Measurements from ENCODE around the gene PLPPR5.

Gene PLPPR5

GRCh38 chr1:98904684-98905083 lies 100.0 kb downstream of the PLPPR5 start:
- Histone ChIP-seq H4K20me1 (ENCODE audit: insufficient read depth, low read length) (no peaks in the 10 kb centered on the region), H3K79me2 (ENCODE audit: low read length) (no peaks in the 10 kb centered on the region), H3K9me3 (ENCODE audit: insufficient read depth, low read length) (no peaks in the 10 kb centered on the region), H3K4me3 (ENCODE audit: low read length) (no peak overlapping the region), H3K27ac (ENCODE audit: low read length) (no peak overlapping the region), H3K4me1 (ENCODE audit: low read length) (no peaks in the 10 kb centered on the region), H3K36me3 (replicated peaks; ENCODE audit: low read depth, low read length) (no peaks in the 10 kb centered on the region), H3K4me2 (ENCODE audit: low read length) (no peak overlapping the region), H3K9ac (ENCODE audit: low read length) (no peak overlapping the region), H3K27me3 (ENCODE audit: low read depth, low read length) (no peaks in the 10 kb centered on the region), H2AFZ (ENCODE audit: low read depth, low read length) (no peak overlapping the region)
- TF ChIP-seq CTCF (IDR thresholded peaks at IDR 0.05; ENCODE audit: low read depth, low read length), result no peak
- no peak for TF ChIP-seq EZH2phosphoT487 (IDR thresholded peaks at IDR 0.05; ENCODE audit: low read depth)

GRCh38 chr1:98903726-98904125 lies 100.9 kb downstream of the PLPPR5 start:
- TF ChIP-seq EZH2phosphoT487 (IDR thresholded peaks at IDR 0.05; ENCODE audit: low read depth), result no peak
- TF ChIP-seq CTCF (IDR thresholded peaks at IDR 0.05; ENCODE audit: low read depth, low read length), result no peak
- Histone ChIP-seq H3K4me1 (ENCODE audit: low read length) (no peaks in the 10 kb centered on the region), H3K36me3 (replicated peaks; ENCODE audit: low read depth, low read length) (no peaks in the 10 kb centered on the region), H3K9ac (ENCODE audit: low read length) (no peak overlapping the region), H3K79me2 (ENCODE audit: low read length) (no peaks in the 10 kb centered on the region), H2AFZ (ENCODE audit: low read depth, low read length) (no peak overlapping the region), H3K27ac (ENCODE audit: low read length) (no peak overlapping the region), H4K20me1 (ENCODE audit: insufficient read depth, low read length) (no peaks in the 10 kb centered on the region), H3K27me3 (ENCODE audit: low read depth, low read length) (no peaks in the 10 kb centered on the region), H3K4me2 (ENCODE audit: low read length) (no peak overlapping the region), H3K4me3 (ENCODE audit: low read length) (no peak overlapping the region), H3K9me3 (ENCODE audit: insufficient read depth, low read length) (no peaks in the 10 kb centered on the region)

- no peak overlapping the region for H3K4me2 ChIP-seq (ENCODE audit: low read length)
- no peak overlapping the region for H3K27ac ChIP-seq (ENCODE audit: low read length)
- no peaks in the 10 kb centered on the region for H4K20me1 ChIP-seq (ENCODE audit: insufficient read depth, low read length)
- no peaks in the 10 kb centered on the region for H3K4me1 ChIP-seq (ENCODE audit: low read length)
- no peaks in the 10 kb centered on the region for H3K79me2 ChIP-seq (ENCODE audit: low read length)
- no peak overlapping the region for H2AFZ ChIP-seq (ENCODE audit: low read depth, low read length)
- no peak overlapping the region for H3K4me3 ChIP-seq (ENCODE audit: low read length)
- H3K27me3 ChIP-seq (ENCODE audit: low read depth, low read length), result no peaks in the 10 kb centered on the region
- H3K9ac ChIP-seq (ENCODE audit: low read length), result no peak overlapping the region
- TF ChIP-seq EZH2phosphoT487 (IDR thresholded peaks at IDR 0.05; ENCODE audit: low read depth), result no peak
- TF ChIP-seq CTCF (IDR thresholded peaks at IDR 0.05; ENCODE audit: low read depth, low read length), result no peak
- H3K9me3 ChIP-seq (ENCODE audit: insufficient read depth, low read length), result no peaks in the 10 kb centered on the region
- no peaks in the 10 kb centered on the region for H3K36me3 ChIP-seq (replicated peaks; ENCODE audit: low read depth, low read length)
Observed at GRCh38 chr1:98903261-98903660, 101.4 kb downstream of the PLPPR5 start.

- no peak overlapping the region for H3K9ac ChIP-seq (ENCODE audit: low read length)
- H3K79me2 ChIP-seq (ENCODE audit: low read length), result no peaks in the 10 kb centered on the region
- TF ChIP-seq CTCF (IDR thresholded peaks at IDR 0.05; ENCODE audit: low read depth, low read length), result no peak
- no peak for TF ChIP-seq EZH2phosphoT487 (IDR thresholded peaks at IDR 0.05; ENCODE audit: low read depth)
- H3K4me1 ChIP-seq (ENCODE audit: low read length), result no peaks in the 10 kb centered on the region
- no peaks in the 10 kb centered on the region for H4K20me1 ChIP-seq (ENCODE audit: insufficient read depth, low read length)
- no peak overlapping the region for H3K27ac ChIP-seq (ENCODE audit: low read length)
- no peak overlapping the region for H2AFZ ChIP-seq (ENCODE audit: low read depth, low read length)
- no peaks in the 10 kb centered on the region for H3K27me3 ChIP-seq (ENCODE audit: low read depth, low read length)
- H3K36me3 ChIP-seq (replicated peaks; ENCODE audit: low read depth, low read length), result no peaks in the 10 kb centered on the region
- H3K4me2 ChIP-seq (ENCODE audit: low read length), result no peak overlapping the region
- no peak overlapping the region for H3K4me3 ChIP-seq (ENCODE audit: low read length)
- no peaks in the 10 kb centered on the region for H3K9me3 ChIP-seq (ENCODE audit: insufficient read depth, low read length)
Observed at GRCh38 chr1:98898940-98899339, 105.7 kb downstream of the PLPPR5 start.
